NCI-H2107 treated with DMSO at 0.1 percent for 48 hours (cell line): ENCODE data around the gene IL17RE.
"Not testable (repeated sequence)": the region's sequence is repeated elsewhere in the genome, so short reads cannot be mapped to it uniquely, and the experiment has no call there.

Experiments used
- DNase-seq: peaks from one replicate; lab custom pipeline; 2025; ENCODE audit not compliant: unreplicated experiment; lab: John Stamatoyannopoulos, UW

The IL17RE gene

DNA sequence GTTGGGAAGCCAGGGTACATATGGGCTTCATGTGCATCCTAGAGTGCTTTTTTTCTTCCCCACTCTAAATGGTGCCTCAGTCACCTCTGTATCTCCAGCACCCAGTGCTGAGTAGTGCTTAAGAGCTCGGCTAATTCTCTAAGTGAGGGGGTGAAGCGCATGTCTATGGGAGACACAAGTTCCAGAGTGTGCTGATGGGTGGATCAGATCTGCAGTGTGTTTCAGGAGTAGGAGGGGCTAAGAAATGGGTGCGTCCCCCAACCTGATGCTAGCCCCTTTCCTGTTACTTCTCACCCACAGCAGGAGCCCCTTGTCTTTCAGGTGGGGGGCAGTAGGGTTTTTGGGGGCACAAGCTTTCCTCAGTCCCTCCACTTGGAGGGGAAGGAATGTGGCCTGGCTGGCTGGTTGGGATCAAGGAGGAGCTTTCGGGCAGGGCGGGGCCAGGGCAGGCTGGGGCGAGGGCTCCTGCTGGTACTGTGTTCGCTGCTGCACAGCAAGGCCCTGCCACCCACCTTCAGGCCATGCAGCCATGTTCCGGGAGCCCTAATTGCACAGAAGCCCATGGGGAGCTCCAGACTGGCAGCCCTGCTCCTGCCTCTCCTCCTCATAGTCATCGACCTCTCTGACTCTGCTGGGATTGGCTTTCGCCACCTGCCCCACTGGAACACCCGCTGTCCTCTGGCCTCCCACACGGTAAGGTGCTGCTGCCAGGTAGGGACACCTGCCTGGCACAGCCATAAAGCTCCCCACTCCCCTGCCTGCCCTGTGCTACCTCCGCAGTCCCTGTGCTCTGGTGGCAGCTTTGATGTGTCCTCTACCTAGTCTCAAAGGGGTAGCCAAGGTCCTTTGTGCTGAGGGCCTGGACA lies at the start of gene IL17RE:
Gene IL17RE, plus strand, starts transcription at position 477 of the 866 bp plus-strand sequence. Its CDS starts 85 bp downstream, at position 562.
- DNase-seq: peak; percentile 20

DNA sequence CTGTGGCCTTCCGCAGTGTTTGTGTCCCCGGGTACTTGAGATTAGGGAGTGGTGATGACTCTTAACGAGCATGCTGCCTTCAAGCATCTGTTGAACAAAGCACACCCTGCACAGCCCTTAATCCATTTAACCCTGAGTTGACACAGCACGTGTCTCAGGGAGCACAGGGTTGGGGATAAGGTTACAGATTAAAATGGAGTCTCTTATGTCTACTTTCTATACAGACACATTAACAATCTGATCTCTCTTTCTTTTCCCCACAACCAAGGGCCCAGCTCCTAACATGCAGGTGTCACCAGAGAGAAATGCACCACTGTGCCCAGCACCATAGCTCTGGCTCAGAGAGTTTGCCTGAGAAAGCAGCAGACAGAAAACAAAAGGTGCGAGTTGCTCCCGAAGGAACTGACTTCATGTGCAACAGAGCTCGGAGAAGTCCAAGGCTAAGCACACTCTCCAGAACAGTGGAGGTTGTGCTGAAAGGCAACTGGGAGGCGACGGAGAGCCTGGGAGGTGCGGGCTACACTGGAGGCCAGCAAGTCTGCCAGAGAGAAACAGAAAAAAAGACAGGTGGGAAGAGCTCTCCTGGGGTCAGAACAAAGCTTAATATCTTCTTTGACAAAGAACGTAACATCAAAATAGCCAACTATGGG lies 48.2 kb upstream of the IL17RE start:
- DNase-seq: not testable (repeated sequence)

DNA sequence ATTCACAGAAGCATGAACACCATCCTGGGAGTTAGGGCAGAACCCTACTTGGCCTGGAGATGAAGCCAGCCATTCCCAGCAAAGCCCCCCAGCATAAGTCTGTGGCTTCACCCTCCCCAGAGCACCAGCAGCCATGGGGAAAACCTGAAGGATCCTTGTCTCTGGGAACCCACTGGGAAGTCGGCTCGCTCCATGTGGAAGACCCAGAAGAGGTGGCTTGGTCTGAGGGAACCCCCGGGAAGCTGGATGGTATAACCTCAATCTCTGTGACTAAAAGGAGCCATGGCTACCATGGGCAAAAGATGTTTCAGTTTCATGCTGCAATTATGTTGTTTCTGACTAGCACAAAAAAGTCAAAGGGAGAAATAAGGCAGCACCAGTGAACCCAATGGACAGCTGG lies 47.1 kb upstream of the IL17RE start:
- DNase-seq: no peak

- no peak for DNase-seq
Observed at GRCh38 chr3:9859530-9860025, 43.1 kb upstream of the IL17RE start.

- no peak for DNase-seq
Observed at GRCh38 chr3:9861201-9861600, 41.4 kb upstream of the IL17RE start.

GRCh38 chr3:9861626-9862130 lies 41.0 kb upstream of the IL17RE start:
- no peak for DNase-seq

DNA sequence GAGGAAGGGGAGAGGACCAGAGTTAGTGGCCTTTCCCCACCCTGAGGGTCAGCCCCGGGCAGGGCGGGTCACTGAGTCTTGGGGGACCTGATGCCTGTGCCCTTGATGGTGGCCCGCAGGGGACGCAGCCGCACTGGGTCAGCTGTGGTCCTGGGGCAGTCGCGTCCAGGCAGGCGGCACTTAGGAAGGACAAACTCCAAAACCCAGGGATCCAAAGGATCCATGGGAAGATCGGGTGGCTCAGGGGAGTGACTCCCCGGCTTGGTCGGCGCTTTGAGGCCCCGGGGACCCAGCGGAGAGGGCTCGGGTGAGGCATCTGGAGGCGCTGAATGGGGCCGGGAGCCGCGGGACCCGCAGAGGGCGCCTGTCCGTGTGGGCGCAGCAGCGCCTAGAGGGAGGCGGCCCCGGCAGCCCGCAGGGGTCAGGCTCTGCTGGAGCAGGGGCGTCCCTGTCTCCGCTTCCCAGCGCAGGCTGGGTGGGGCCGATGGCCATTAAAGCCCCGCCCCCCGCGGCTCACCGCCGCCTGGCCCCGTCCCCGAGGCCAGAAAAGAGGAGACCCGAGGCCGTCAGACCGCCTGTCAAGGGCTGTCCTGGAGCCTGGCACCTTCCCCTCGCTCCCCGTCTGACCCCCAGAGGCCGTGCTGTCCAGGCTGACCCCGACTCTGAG lies 40.1 kb upstream of the IL17RE start:
- DNase-seq: no peak

DNA sequence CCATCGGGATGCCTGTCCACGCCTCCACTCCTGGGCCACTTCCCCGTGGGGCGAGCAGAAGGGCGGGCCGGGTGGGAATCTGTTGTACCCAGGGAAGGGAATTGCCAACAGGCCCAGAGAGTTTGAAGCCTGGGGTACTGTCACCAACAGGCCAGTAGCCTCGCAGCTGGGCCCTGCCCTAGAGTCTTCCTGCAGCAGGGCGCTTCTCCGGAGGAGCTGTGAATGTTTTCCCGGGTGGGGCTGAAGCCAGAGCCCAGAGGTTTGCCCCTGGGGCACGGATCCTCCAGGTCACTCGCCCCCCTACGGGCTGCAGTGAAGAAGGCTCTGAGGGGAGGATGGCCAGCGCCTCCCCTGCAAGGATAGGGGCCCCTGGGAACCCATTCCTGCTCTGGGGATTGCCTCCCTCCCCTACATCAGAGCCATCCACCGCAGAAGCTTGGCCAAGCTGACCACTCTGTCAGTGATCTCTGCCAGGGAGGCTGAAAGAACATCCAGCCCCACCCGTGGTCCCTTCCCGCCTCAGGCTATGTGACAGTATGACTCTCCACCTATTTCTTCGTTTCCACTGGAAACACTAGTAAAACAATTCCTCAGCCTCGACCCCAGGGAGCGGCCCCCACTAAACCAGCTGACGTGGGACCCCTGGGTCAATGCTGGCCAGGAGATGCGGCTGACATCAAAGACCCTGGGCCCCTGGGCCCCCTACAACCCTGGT lies 39.4 kb upstream of the IL17RE start:
- DNase-seq: no peak

- DNase-seq: no peak
Observed at GRCh38 chr3:9864200-9864927, 38.3 kb upstream of the IL17RE start.

DNA sequence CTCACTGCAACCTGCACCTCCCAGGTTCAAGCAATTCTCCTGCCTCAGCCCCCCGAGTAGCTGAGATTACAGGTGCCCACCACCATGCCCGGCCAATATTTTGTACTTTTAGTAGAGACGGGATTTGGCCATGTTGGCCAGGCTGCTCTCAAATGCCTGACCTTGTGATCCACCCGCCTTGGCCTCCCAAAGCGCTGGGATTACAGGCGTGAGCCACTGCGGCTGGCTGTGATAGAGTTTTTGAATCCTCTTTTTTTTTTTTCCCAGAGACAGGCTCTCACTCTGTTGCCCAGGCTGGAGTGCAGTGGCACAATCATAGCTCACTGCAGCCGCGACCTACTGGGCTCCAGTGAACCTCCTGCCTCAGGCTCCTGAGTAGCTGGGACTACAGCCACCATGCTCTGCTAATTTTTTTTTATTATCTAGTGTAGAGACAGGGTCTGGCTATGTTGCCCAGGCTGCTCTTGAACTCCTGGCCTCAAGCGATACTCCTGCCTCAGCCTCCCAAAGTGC lies 37.5 kb upstream of the IL17RE start:
- DNase-seq: not testable (repeated sequence)

DNA sequence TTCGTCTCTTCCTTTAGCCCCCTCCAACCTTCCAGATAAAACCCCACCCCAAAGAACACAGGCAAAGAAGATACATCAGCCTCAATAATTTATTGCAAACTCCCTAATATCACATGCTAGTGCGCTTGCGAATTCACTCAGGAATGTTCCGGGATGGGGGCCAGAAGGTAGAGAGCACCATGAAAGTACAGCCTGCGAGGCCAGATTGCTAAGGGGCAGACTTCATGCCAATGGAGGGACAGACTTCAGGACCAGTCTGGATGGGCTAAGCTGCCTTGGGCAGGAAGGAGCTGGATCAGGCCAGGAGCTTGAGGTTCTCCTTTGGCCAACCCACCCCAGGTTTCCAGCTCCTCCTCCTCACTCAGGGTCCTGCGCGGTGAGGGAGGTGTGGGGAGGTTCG lies 36.0 kb upstream of the IL17RE start:
- no peak for DNase-seq

GRCh38 chr3:9867106-9867505 lies 35.5 kb upstream of the IL17RE start:
- no peak for DNase-seq

DNA sequence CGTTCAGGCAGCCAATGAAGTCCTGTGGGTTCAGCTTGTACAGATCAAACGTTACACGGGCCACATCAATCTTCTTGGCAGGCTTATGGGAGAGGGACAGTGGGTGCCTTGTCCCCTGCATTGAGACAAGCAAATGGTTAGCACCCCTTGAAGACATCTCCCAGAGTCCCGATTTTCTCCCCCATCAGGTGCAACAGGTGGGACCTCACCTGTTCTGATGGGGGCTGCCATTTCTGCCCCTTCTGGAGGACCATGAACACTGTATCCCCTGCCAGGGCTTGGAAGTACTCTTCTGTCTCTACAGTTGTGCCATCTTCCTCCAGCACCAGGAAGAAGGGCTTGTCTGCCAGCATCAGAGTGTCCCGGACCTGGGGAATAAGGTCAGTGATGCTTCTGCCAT lies 32.7 kb upstream of the IL17RE start:
- no peak for DNase-seq

- no peak for DNase-seq
Observed at GRCh38 chr3:9870978-9871377, 31.7 kb upstream of the IL17RE start.

DNA sequence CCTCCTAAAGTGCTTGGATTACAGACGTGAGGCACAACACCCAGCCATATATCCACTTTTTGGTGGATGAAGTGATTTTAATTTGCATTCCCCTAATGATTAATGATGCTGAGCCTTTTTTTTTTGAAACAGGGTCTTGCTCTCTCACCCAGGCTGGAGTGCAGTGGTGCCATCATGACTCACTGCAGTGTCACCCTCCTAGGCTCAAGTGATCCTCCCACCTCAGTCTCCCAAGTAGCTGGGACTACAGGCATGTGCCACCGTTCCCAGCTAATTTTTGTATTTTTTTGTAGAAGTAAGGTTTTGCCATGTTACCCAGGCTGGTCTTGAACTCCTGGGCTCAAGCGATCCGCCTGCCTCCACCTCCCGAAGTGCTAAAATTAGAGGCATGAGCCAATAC lies 30.6 kb upstream of the IL17RE start:
- not testable (repeated sequence) for DNase-seq

- DNase-seq: peak; percentile 43
Observed at GRCh38 chr3:9875448-9875847, 27.2 kb upstream of the IL17RE start.

DNA sequence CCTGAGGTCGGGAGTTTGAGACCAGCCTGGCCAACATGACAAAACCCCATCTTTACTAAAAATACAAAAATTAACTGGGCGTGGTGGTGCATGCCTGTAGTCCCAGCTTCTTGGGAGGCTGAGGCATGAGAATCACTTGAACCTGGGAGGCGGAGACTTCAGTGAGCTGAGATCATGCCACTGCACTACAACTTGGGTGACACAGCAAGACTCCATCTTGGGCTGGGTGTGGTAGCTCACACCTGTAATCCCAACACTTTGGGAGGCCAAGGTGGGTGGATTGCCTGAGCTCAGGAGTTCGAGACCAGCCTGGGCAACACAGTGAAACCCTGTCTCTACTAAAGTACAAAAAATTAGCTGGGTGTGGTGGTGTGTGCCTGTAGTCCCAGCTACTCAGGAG lies 26.4 kb upstream of the IL17RE start:
- DNase-seq: not testable (repeated sequence)

GRCh38 chr3:9876991-9877390 lies 25.7 kb upstream of the IL17RE start:
- DNase-seq: no peak

DNA sequence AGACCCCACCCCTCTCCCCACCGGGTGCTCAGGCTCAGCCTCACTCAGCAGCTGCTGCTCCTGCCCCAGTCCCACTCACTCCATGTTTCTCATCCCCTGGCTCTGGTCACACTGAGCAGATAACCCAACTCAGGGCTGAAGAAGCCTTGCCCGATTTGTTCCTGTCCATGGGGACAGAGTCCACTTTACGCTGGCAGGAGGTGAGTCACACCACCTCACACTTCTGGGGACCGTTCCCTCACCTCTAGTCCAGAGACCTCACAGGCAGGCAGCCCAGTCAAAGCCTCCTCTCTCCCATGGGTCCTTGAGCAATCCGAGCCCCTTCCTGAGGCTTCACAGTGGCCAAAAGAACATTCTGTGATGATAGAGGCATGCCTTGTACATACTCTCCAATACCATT lies 23.9 kb upstream of the IL17RE start:
- no peak for DNase-seq
